Type B pancreatic cell (in vitro differentiated cells): ENCODE data around the gene SYVN1. TPM values are rescaled to one million over a fixed set of nuclear protein-coding genes. Genes with fewer than 3 reads are reported as not detected.
"Not testable (repeated sequence)": the region's sequence is repeated elsewhere in the genome, so short reads cannot be mapped to it uniquely, and the experiment has no call there.

Experiments used
- DNase-seq: peaks from one replicate; pipeline ENCODE4 v3.0.0; 2021; ENCODE audit warnings: mixed read lengths; ENCODE audit not compliant: unreplicated experiment; ENCODE audit errors: extremely low spot score
- H3K27ac Mint-ChIP-seq: 2 replicates; pipeline ENCODE4 v1.8.0; 2021; ENCODE audit warnings: mild to moderate bottlenecking, mixed read lengths
- H3K27me3 Mint-ChIP-seq: 2 replicates; pipeline ENCODE4 v1.8.0; 2021; ENCODE audit warnings: mixed read lengths
- H3K36me3 Mint-ChIP-seq: 2 replicates; pipeline ENCODE4 v1.8.0; 2021; ENCODE audit warnings: mixed read lengths
- H3K4me1 Mint-ChIP-seq: one replicate; pipeline ENCODE4 v1.8.0; 2021; ENCODE audit warnings: mixed read lengths; ENCODE audit not compliant: unreplicated experiment
- H3K4me3 Mint-ChIP-seq: 2 replicates; pipeline ENCODE4 v1.8.0; 2021; ENCODE audit warnings: mild to moderate bottlenecking, mixed read lengths
- H3K9me3 Mint-ChIP-seq: 2 replicates; pipeline ENCODE4 v1.8.0; 2021; ENCODE audit warnings: mixed read lengths
- total RNA-seq: library from RNA; stranded (reverse); gene quantifications from 2 replicates; pipeline ENCODE4 v1.2.1, GENCODE V29; 2021; ENCODE audit warnings: low replicate concordance
- TF ChIP-seq, protein P1 (sequence below): fragments of 200-600 bp; sonication (generic); conservative IDR thresholded peaks from 2 replicates; pipeline ENCODE4 v1.5.0; 2021; ENCODE audit warnings: antibody characterized with exemption, mild to moderate bottlenecking

SYVN1 gene
- total RNA-seq, 1 donor from 2014 or later = 50.6 TPM

DNA sequence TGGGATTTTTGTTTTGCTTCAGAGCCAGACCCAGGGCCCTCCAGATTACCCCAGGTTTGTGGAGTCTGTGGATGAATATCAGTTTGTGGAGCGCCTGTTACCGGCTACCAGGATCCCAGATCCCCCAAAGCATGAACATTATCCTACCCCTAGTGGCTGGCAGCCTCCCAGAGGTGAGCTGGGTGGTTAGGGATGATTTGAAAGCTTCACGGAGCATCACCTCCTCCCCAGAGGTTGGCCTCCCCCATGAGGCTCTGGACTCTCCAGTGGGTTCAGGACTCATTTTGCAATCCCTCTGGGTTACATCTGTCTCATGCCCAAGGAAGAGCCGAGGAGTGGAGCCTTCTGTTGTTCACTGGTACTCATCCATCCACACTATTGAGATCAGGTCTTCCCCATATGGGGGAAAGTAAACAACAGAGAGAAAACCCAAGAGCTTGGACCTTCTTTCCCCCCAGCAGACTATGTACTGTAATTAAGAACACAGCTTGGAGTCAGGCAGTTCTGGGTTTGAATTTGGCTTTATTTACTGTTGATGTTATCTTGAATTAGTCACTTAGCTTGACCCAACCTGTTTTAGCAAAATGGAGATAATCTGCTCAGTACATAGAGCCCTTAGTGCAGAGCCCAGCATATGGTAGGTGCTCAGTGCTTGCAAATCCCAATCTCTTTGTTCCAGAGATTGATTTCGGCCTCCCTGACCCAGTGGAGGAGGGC lies 9.7 kb downstream of the SYVN1 start:
- Mint-ChIP-seq H3K36me3 (peaks cover 12% of the 10 kb centered on the region), H3K4me1 (peaks cover 12% of the 10 kb centered on the region), H3K27ac (peak overlapping the region; percentile 14), H3K27me3 (no peaks in the 10 kb centered on the region), H3K4me3 (peak overlapping the region; percentile 49), H3K9me3 (no peaks in the 10 kb centered on the region)
- TF ChIP-seq, protein P1, sequence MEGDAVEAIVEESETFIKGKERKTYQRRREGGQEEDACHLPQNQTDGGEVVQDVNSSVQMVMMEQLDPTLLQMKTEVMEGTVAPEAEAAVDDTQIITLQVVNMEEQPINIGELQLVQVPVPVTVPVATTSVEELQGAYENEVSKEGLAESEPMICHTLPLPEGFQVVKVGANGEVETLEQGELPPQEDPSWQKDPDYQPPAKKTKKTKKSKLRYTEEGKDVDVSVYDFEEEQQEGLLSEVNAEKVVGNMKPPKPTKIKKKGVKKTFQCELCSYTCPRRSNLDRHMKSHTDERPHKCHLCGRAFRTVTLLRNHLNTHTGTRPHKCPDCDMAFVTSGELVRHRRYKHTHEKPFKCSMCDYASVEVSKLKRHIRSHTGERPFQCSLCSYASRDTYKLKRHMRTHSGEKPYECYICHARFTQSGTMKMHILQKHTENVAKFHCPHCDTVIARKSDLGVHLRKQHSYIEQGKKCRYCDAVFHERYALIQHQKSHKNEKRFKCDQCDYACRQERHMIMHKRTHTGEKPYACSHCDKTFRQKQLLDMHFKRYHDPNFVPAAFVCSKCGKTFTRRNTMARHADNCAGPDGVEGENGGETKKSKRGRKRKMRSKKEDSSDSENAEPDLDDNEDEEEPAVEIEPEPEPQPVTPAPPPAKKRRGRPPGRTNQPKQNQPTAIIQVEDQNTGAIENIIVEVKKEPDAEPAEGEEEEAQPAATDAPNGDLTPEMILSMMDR = no peak
- DNase-seq = no peak

DNA sequence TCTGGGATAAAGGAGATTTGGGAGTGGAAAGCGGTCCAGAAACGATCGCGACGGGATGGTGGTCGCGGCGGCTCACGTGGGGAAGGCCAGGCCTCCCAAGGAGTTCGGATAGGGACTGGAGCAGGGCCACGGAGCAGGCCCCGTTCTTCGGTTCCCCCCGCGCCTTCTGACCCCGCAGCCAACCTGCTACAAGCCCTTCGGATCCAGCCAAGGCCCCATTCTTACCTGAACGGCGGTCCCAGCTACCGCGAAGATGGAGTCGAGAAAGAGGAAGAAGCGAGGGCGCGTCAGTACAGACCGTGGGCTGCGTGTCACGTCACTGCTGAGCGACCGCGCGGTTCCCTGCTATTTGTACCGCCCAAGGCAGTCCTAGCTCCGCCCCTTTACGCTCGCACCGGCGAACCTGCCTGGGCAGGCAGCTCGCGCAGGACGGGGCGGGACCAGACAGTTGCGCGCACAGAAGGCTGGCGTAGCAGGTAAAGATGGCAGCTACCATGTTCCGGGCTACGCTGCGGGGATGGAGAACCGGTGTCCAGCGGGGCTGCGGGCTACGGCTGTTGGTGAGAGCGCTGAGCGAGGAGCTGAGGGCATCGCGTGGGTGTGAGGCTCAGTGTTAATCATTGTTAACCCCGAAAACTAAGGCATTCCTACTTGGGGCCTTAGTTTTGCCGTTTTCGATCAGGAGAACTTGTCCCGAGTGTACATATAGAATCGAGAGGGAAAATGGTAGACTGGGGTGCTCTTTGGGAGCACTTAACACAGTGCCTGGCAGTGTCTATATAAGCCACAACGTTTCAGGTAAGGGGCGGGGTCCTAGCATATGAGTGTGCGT lies 12.2 kb downstream of the SYVN1 start, which contains the start of the genes FAU and MRPL49:
Gene FAU, minus strand, starts transcription at position 270 of the 832 bp plus-strand sequence. CDS start 321 bp downstream, outside the sequence.
Gene MRPL49, plus strand, starts transcription at position 457 of the 832 bp plus-strand sequence. Its CDS starts 26 bp downstream, at position 483.
- Mint-ChIP-seq H3K36me3 (peaks cover 21% of the 10 kb centered on the region), H3K27me3 (no peaks in the 10 kb centered on the region), H3K9me3 (no peaks in the 10 kb centered on the region), H3K4me3 (peak within 1 kb of the TSS; percentile 100), H3K27ac (peak within 1 kb of the TSS; percentile 99), H3K4me1 (peaks cover 16% of the 10 kb centered on the region)
- TF ChIP-seq, protein P1 = no peak
- DNase-seq = peak; percentile 98

DNA sequence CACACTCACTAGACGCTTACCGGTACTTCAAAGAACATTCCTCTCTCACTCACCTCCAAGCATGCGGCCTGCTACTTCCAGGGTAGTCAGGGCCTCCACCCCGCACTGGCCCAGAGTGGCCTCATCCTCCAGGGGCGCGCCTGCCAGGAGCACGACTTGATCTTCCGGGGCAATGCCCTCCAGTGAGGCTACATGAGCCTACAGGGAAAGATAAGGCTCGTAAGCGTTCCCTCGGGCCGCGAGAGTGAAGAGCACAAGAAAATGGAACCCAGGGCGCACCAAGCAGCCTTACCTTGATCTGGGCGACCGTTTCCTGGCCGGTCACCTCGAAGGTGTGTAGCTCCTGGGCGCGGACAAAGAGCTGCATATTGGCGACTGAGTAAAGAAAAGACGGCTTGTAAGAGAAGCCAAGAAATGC lies 12.9 kb downstream of the SYVN1 start:
- DNase-seq = no peak
- H3K36me3 Mint-ChIP-seq = peaks cover 21% of the 10 kb centered on the region
- TF ChIP-seq, protein P1 = no peak
- no peaks in the 10 kb centered on the region for H3K9me3 Mint-ChIP-seq
- H3K4me3 Mint-ChIP-seq = peak overlapping the region; percentile 100
- H3K27ac Mint-ChIP-seq = peak overlapping the region; percentile 99
- peaks cover 16% of the 10 kb centered on the region for H3K4me1 Mint-ChIP-seq
- H3K27me3 Mint-ChIP-seq = no peaks in the 10 kb centered on the region

DNA sequence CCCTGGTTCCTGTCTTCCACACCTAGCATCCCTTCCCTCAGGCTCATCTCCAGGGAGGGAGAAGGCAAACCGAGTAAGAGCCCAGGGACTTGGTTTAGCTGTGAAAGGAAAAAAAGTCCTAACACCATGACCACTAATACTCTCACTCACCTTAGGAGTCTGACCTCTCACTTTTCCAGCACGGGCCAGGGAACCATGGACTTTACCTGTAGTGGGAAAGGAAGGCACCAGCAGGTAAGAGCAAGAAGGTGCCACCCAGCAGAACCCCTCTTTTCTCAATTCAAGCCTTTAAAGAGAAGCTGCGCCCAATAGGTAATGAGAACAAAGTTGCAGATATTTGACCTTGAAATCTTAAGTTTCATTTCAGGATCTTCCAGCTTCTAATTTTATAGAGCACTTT lies 13.5 kb downstream of the SYVN1 start:
- peak overlapping the region; percentile 100 for H3K4me3 Mint-ChIP-seq
- peaks cover 16% of the 10 kb centered on the region for H3K4me1 Mint-ChIP-seq
- peak overlapping the region; percentile 99 for H3K27ac Mint-ChIP-seq
- no peaks in the 10 kb centered on the region for H3K9me3 Mint-ChIP-seq
- TF ChIP-seq, protein P1 = no peak
- no peak for DNase-seq
- no peaks in the 10 kb centered on the region for H3K27me3 Mint-ChIP-seq
- peaks cover 21% of the 10 kb centered on the region for H3K36me3 Mint-ChIP-seq

DNA sequence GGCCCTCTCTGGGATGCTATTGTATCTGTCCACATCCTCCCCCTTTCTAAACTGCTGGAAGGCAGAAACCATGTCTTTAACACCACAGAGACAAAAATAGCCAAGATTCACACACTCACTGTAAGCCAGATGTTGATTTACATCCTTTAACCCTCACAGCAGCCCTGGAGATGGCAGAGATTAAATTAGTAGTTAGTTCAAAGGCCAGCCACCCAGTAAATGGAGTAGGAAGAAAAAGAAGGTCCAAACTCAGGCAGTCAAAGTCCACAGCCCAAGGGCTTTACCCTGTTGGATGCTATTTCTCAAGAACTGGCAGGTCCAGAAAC lies 14.7 kb downstream of the SYVN1 start:
- H3K27me3 Mint-ChIP-seq = no peaks in the 10 kb centered on the region

DNA sequence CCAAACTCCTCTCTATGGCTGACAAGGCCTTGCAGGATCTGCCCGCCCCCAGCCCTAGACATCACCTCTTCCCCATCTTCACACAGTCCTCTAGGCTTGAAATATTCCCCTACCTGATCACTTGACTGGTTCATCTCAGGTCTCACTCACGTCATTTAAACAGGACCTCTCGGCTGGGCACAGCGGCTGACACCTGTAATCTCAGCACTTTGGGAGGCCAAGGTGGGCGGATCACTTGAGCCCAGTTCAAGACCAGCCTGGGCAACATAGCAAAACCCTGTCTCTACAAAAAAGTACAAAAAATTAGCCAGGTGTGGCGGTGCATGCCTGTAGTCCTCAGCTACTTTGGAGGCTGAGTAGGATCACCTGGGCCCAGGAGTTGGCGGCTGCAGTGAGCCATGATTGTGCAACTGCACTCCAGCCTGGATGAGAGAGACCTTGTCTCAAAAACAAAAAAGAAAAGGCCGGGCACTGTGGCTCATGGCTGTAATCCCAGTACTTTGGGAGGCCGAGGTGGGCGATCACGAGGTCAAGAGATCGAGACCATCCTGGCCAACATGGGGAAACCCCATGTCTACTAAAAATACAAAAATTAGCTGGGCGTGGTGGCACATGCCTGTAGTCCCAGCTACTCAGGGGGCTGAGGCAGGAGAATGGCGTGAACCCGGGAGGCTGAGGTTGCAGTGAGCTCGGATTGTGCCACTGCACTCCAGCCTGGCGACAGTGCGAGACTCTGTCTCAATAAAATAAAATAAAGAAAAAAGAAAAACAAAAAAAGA lies 15.2 kb downstream of the SYVN1 start:
- Mint-ChIP-seq H3K36me3 (peaks cover 21% of the 10 kb centered on the region), H3K27ac (peak overlapping the region; percentile 99), H3K4me1 (peaks cover 13% of the 10 kb centered on the region)
- H3K9me3 Mint-ChIP-seq, H3K27me3 Mint-ChIP-seq, DNase-seq, H3K4me3 Mint-ChIP-seq: not testable (repeated sequence)

More for the DNA sequence above, 14.7 kb downstream of the SYVN1 start:
- peak overlapping the region; percentile 100 for H3K4me3 Mint-ChIP-seq
- TF ChIP-seq, protein P1 = no peak
- no peak for DNase-seq
- H3K27ac Mint-ChIP-seq = peak overlapping the region; percentile 99
- no peaks in the 10 kb centered on the region for H3K9me3 Mint-ChIP-seq
- peaks cover 21% of the 10 kb centered on the region for H3K36me3 Mint-ChIP-seq
- H3K4me1 Mint-ChIP-seq = peaks cover 16% of the 10 kb centered on the region
